Keratinocyte (primary cell): ENCODE data around the gene SEMA7A. TPM values are rescaled to one million over a fixed set of nuclear protein-coding genes. Genes with fewer than 3 reads are reported as not detected.
A peak's percentile ranks its signal among the peaks of the same experiment; 100 is the strongest.

Experiments used
- DNase-seq: peaks from one replicate; pipeline ENCODE4 v3.0.0-alpha.2; 2011; ENCODE audit warnings: low read depth, missing footprints, low spot score
- FAIRE-seq: peaks from 2 replicates; lab custom pipeline; 2011; peaks lifted over from hg19 to GRCh38; lab: Jason Lieb, UNC
- H2AFZ ChIP-seq: 2 replicates; pipeline ENCODE4 v1.6.0; 2012; ENCODE audit warnings: low read length, control low read depth, inconsistent platforms; ENCODE audit not compliant: control insufficient read depth
- H3K27ac ChIP-seq: 2 replicates; pipeline ENCODE4 v1.5.1; 2011; ENCODE audit warnings: low read length; ENCODE audit not compliant: control insufficient read depth, insufficient read depth
- H3K27me3 ChIP-seq: 3 replicates; pipeline ENCODE4 v1.6.0; 2011; ENCODE audit warnings: low read length; ENCODE audit not compliant: control insufficient read depth, insufficient read depth; ENCODE audit errors: extremely low read depth
- H3K36me3 ChIP-seq, 2 experiments: 2 replicates in 1 of 2; 3 replicates in 1 of 2; pipeline ENCODE4 v1.5.1; 2011; ENCODE audit warnings: low read length in 2 of 2, mild to moderate bottlenecking in 1 of 2; ENCODE audit not compliant: control insufficient read depth in 2 of 2, insufficient read depth in 2 of 2; ENCODE audit errors: extremely low read depth in 1 of 2
- H3K4me1 ChIP-seq: 3 replicates; pipeline ENCODE4 v1.5.1; 2011; ENCODE audit warnings: low read length; ENCODE audit not compliant: control insufficient read depth, insufficient read depth; ENCODE audit errors: extremely low read depth
- H3K4me2 ChIP-seq: 3 replicates; pipeline ENCODE4 v1.6.0; 2011; ENCODE audit warnings: low read depth, low read length; ENCODE audit not compliant: control insufficient read depth, insufficient read depth; ENCODE audit errors: extremely low read depth
- H3K4me3 ChIP-seq, 3 experiments: fragments of 200-600 bp in 1 of 3; sonication (generic) in 1 of 3; 2 replicates in 2 of 3; 3 replicates in 1 of 3; pipeline ENCODE4 v1.5.1; 2011 to 2016; ENCODE audit warnings: low read length in 3 of 3, mild to moderate bottlenecking in 3 of 3, control low read depth in 2 of 3, inconsistent platforms in 1 of 3, low read depth in 1 of 3, mixed read lengths in 1 of 3, mixed run types in 1 of 3, moderate library complexity in 1 of 3; ENCODE audit not compliant: control insufficient read depth in 2 of 3, insufficient read depth in 2 of 3; ENCODE audit errors: extremely low read depth in 1 of 3
- H3K79me2 ChIP-seq: 2 replicates; pipeline ENCODE4 v1.6.0; 2012; ENCODE audit warnings: low read length; ENCODE audit not compliant: control insufficient read depth, insufficient read depth
- H3K9ac ChIP-seq: 3 replicates; pipeline ENCODE4 v1.6.0; 2011; ENCODE audit warnings: low read length; ENCODE audit not compliant: control insufficient read depth, insufficient read depth; ENCODE audit errors: extremely low read depth
- H3K9me1 ChIP-seq: 3 replicates; pipeline ENCODE4 v1.6.0; 2011; ENCODE audit warnings: low read length; ENCODE audit not compliant: control insufficient read depth, insufficient read depth; ENCODE audit errors: extremely low read depth
- H3K9me3 ChIP-seq: 2 replicates; pipeline ENCODE4 v1.5.1; 2012; ENCODE audit warnings: low read depth, low read length; ENCODE audit not compliant: control insufficient read depth
- H4K20me1 ChIP-seq: 3 replicates; pipeline ENCODE4 v1.6.0; 2011; ENCODE audit warnings: low read length; ENCODE audit not compliant: control insufficient read depth, insufficient read depth; ENCODE audit errors: extremely low read depth
- EZH2 ChIP-seq: IDR thresholded peaks from one replicate; pipeline ENCODE4 v1.6.1; 2012; ENCODE audit warnings: inconsistent platforms, mild to moderate bottlenecking, low read length, moderate library complexity
- dilution Hi-C: fragments of 300-500 bp; cut with MboI; formaldehyde crosslinking; loops from one replicate; pipeline ENCODE4 v1.7.0; 2020; ENCODE audit warnings: low sequenced_read_pairs; ENCODE audit not compliant: extremely low pct_ligation_motif_present
- polyA plus RNA-seq, 5 experiments: library from polyadenylated mRNA; depleted of rRNA in 3 of 5; stranded (reverse) in 3 of 5; stranded (forward) in 1 of 5; unstranded in 1 of 5; fragments of >200 nt; gene quantifications; 1 replicate in 1 of 5; 2 replicates in 3 of 5; 3 replicates in 1 of 5; pipeline versions ENCODE4 v1.2.1 to v1.2.3, GENCODE V29; 2011 to 2012; ENCODE audit warnings: missing spikeins in 2 of 5, low read depth in 1 of 5, low replicate concordance in 1 of 5
- TF ChIP-seq, protein P1 (sequence below), 3 experiments: IDR thresholded peaks in 1 of 3; conservative IDR thresholded peaks in 1 of 3; optimal IDR thresholded peaks in 1 of 3; 2 replicates in 2 of 3; 3 replicates in 1 of 3; pipeline versions ENCODE3 to v1.5.1; 2011; ENCODE audit warnings: low read length in 3 of 3, mild to moderate bottlenecking in 3 of 3, moderate library complexity in 2 of 3, control low read depth in 1 of 3, inconsistent platforms in 1 of 3; ENCODE audit not compliant: insufficient read depth in 2 of 3; ENCODE audit errors: extremely low read depth in 1 of 3

The SEMA7A gene
- polyA plus RNA-seq, 1 donor (not counting 4 experiments of a cell fraction or from before 2014, with no cell fraction given) = 8.0 TPM

DNA sequence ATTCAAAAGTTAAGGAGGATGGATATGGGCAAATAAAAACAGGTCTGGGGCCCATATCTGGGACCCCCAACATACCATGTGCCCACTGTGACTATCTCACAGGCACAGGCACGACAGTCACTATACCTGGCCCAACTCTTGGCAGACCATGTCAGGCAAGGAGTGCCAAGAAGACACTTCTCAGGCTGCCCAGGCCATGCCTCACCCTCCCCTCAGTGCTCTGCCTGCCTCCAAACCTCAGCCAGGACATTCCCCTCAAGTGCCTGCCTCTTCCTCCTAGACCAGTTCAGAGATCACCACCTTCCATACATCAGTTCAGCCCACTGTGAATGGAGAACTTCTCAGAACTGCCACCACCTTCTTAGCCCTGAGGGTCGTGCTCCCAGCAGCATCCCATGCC lies 4.4 kb upstream of the SEMA7A start:
- FAIRE-seq (no peak), DNase-seq (no peak)
- Histone ChIP-seq H3K79me2 (peaks cover 9% of the 10 kb centered on the region), H3K36me3 (no peaks in the 10 kb centered on the region), H2AFZ (no peak overlapping the region), H3K4me3 (no peak overlapping the region), H4K20me1 (no peaks in the 10 kb centered on the region), H3K9me1 (no peaks in the 10 kb centered on the region), H3K9ac (no peak overlapping the region), H3K27me3 (no peaks in the 10 kb centered on the region), H3K9me3 (no peaks in the 10 kb centered on the region), H3K4me2 (no peak overlapping the region), H3K4me1 (peaks cover 9% of the 10 kb centered on the region), H3K27ac (no peak overlapping the region)
- dilution Hi-C loops = no loop called here
- TF ChIP-seq EZH2 = no peak
- TF ChIP-seq, protein P1, sequence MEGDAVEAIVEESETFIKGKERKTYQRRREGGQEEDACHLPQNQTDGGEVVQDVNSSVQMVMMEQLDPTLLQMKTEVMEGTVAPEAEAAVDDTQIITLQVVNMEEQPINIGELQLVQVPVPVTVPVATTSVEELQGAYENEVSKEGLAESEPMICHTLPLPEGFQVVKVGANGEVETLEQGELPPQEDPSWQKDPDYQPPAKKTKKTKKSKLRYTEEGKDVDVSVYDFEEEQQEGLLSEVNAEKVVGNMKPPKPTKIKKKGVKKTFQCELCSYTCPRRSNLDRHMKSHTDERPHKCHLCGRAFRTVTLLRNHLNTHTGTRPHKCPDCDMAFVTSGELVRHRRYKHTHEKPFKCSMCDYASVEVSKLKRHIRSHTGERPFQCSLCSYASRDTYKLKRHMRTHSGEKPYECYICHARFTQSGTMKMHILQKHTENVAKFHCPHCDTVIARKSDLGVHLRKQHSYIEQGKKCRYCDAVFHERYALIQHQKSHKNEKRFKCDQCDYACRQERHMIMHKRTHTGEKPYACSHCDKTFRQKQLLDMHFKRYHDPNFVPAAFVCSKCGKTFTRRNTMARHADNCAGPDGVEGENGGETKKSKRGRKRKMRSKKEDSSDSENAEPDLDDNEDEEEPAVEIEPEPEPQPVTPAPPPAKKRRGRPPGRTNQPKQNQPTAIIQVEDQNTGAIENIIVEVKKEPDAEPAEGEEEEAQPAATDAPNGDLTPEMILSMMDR (optimal IDR thresholded peaks at IDR 0.05 in 1 of 3, IDR thresholded peaks at IDR 0.05 in 1 of 3, conservative IDR thresholded peaks at IDR 0.05 in 1 of 3; ENCODE audit: extremely low read depth in 1 of 3, insufficient read depth in 2 of 3, low read length in 3 of 3) = no peak

DNA sequence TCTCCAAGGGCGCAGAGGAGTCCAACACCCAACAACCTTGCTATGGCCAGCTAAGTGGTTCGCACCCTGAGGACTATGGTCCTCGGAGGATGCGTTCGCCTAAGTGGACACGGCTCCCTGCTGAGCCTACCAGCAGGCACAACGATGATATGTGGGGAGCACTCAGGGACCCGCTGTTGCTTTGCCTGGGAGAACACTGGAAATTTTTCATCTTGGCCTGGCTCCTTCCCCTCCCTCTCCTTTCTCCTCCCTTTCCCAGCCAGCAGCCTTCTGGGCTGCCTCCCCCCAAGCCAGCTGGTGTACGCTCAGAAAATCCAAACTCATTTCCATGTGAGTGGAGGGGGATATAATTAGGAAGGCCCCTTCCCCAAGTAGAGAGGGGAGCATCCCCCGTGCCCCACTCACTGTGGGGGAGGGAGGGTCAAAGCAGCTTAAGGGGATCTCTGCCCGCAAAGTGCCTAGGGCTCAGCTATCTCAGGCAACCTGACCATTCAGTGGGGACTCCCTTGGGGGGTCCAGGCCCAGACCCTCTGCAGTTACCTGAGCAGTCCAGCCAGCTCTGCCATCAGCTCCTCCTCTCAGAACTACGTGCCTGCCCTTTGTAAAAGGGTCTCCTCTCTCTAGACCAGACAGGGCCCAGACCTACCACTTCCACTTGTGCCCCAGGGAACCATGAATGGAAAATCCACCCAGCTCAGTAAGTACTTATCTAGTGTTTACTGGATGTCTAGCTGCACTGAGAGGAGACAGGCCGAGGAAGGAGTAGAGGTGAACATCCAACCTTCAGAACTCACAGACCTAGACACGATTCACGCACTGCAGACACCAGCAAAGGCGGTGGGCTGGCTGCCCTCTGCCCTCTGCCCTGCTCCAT lies 742 bp upstream of the SEMA7A start:
- FAIRE-seq = no peak
- Histone ChIP-seq H2AFZ (peak overlapping the region; percentile 47), H3K27ac (peak overlapping the region; percentile 37), H3K4me1 (peaks cover 36% of the 10 kb centered on the region), H3K4me3 (peak overlapping the region in 2 of 3 experiments; percentile 76 to 77), H3K79me2 (peaks cover 45% of the 10 kb centered on the region), H3K9me1 (peaks cover 7% of the 10 kb centered on the region), H3K36me3 (peaks cover 0 to 8% of the 10 kb centered on the region in 2 experiments), H3K4me2 (peak overlapping the region; percentile 66), H3K9ac (peak overlapping the region; percentile 45), H4K20me1 (peaks cover 15% of the 10 kb centered on the region), H3K9me3 (no peaks in the 10 kb centered on the region), H3K27me3 (no peaks in the 10 kb centered on the region)
- DNase-seq = no peak
- TF ChIP-seq EZH2 = no peak
- TF ChIP-seq, protein P1 (optimal IDR thresholded peaks at IDR 0.05 in 1 of 3, IDR thresholded peaks at IDR 0.05 in 1 of 3, conservative IDR thresholded peaks at IDR 0.05 in 1 of 3; ENCODE audit: extremely low read depth in 1 of 3, insufficient read depth in 2 of 3, low read length in 3 of 3) = no peak
- dilution Hi-C loops = no loop called here
